ENCODE data around the gene CALCR. TPM values are rescaled to one million over a fixed set of nuclear protein-coding genes. Genes with fewer than 3 reads are reported as not detected.

The CALCR gene
- polyA plus RNA-seq, 3 donors, result not detected

- Histone ChIP-seq H3K9me3 (replicated peaks in 1 of 2; ENCODE audit: control insufficient read depth in 1 of 2, insufficient read depth in 1 of 2, low read length in 2 of 2) (no peaks in the 10 kb centered on the region), H3K4me1 (ENCODE audit: control insufficient read depth in 1 of 2, insufficient read depth in 2 of 2, low read length in 2 of 2) (no peaks in the 10 kb centered on the region), H3K4me3 (replicated peaks in 1 of 3; ENCODE audit: low read depth in 2 of 3, low read length in 3 of 3) (no peak overlapping the region), H3K79me2 (ENCODE audit: insufficient read depth, low read length) (no peaks in the 10 kb centered on the region), H3K4me2 (replicated peaks; ENCODE audit: extremely low read depth, low read length, poor library complexity, severe bottlenecking) (no peak overlapping the region), H2AFZ (ENCODE audit: insufficient read depth, low read depth, low read length, poor library complexity, severe bottlenecking) (no peak overlapping the region), H3K36me3 (replicated peaks in 1 of 2; ENCODE audit: control insufficient read depth in 1 of 2, insufficient read depth in 2 of 2, low read length in 2 of 2) (no peaks in the 10 kb centered on the region), H3K27me3 (ENCODE audit: control insufficient read depth in 2 of 2, insufficient read depth in 2 of 2, low read length in 2 of 2) (no peaks in the 10 kb centered on the region), H3K9ac (ENCODE audit: insufficient read depth, low read length, poor library complexity, severe bottlenecking) (no peak overlapping the region), H4K20me1 (ENCODE audit: insufficient read depth, low read length) (no peaks in the 10 kb centered on the region), H3K27ac (ENCODE audit: low read depth in 1 of 2, low read length in 2 of 2) (no peak overlapping the region)
- Mint-ChIP-seq H3K9me3 (peaks cover 0 to 2% (median 0%) of the 10 kb centered on the region in 7 donors), H3K27me3 (ENCODE audit: low read depth in 3 of 3) (peaks cover 0 to 5% (median 0%) of the 10 kb centered on the region in 3 donors), H3K4me1 (no peaks in the 10 kb centered on the region), H3K4me3 (no peak overlapping the region), H3K36me3 (no peaks in the 10 kb centered on the region), H3K27ac (no peak overlapping the region)
- WGBS (ENCODE audit: insufficient coverage), result no CpG with 5 or more reads among the region's 2 CpGs
- intact Hi-C loops (cut with micrococcal nuclease), result no loop called here
- no peak for TF ChIP-seq CTCF (IDR thresholded peaks at IDR 0.05)
- DNase-seq, result no peak
These were observed 142.4 kb downstream of the CALCR start for GRCh38 chr7:93432130-93432529.

GRCh38 chr7:93430917-93431588 lies 143.5 kb downstream of the CALCR start:
- no peak for DNase-seq

More at GRCh38 chr7:93430917-93431588, 143.5 kb downstream of the CALCR start:
- H3K9ac ChIP-seq (ENCODE audit: insufficient read depth, low read length, poor library complexity, severe bottlenecking), result no peak overlapping the region
- H2AFZ ChIP-seq (ENCODE audit: insufficient read depth, low read depth, low read length, poor library complexity, severe bottlenecking), result no peak overlapping the region
- intact Hi-C loops (cut with micrococcal nuclease), result no loop called here
- H3K4me1 ChIP-seq (ENCODE audit: control insufficient read depth in 1 of 2, insufficient read depth in 2 of 2, low read length in 2 of 2), result no peaks in the 10 kb centered on the region
- 92% methylated on average over 5 of the region's 8 CpGs for WGBS (ENCODE audit: insufficient coverage)
- no peaks in the 10 kb centered on the region for H3K9me3 ChIP-seq (replicated peaks in 1 of 2; ENCODE audit: control insufficient read depth in 1 of 2, insufficient read depth in 1 of 2, low read length in 2 of 2)
- H4K20me1 ChIP-seq (ENCODE audit: insufficient read depth, low read length), result no peaks in the 10 kb centered on the region
- Mint-ChIP-seq H3K9me3 (peaks cover 0 to 2% (median 0%) of the 10 kb centered on the region in 7 donors), H3K36me3 (no peaks in the 10 kb centered on the region), H3K4me3 (no peak overlapping the region), H3K27ac (no peak overlapping the region), H3K27me3 (ENCODE audit: low read depth in 3 of 3) (peaks cover 0 to 5% (median 0%) of the 10 kb centered on the region in 3 donors), H3K4me1 (no peaks in the 10 kb centered on the region)
- no peak overlapping the region for H3K4me2 ChIP-seq (replicated peaks; ENCODE audit: extremely low read depth, low read length, poor library complexity, severe bottlenecking)
- no peaks in the 10 kb centered on the region for H3K79me2 ChIP-seq (ENCODE audit: insufficient read depth, low read length)
- H3K27ac ChIP-seq (ENCODE audit: low read depth in 1 of 2, low read length in 2 of 2), result no peak overlapping the region
- H3K27me3 ChIP-seq (ENCODE audit: control insufficient read depth in 2 of 2, insufficient read depth in 2 of 2, low read length in 2 of 2), result no peaks in the 10 kb centered on the region
- no peak for TF ChIP-seq CTCF (IDR thresholded peaks at IDR 0.05)
- no peak overlapping the region for H3K4me3 ChIP-seq (replicated peaks in 1 of 3; ENCODE audit: low read depth in 2 of 3, low read length in 3 of 3)
- no peaks in the 10 kb centered on the region for H3K36me3 ChIP-seq (replicated peaks in 1 of 2; ENCODE audit: control insufficient read depth in 1 of 2, insufficient read depth in 2 of 2, low read length in 2 of 2)

All from CD14-positive monocyte (primary cell).